HG03571 (cell line): ENCODE results near the gene UBL7.
"Not testable (repeated sequence)": the region's sequence is repeated elsewhere in the genome, so short reads cannot be mapped to it uniquely, and the experiment has no call there.

ENCODE experiments used
- ATAC-seq: cut with Tn5 transposase; IDR thresholded peaks from one replicate; pipeline ENCODE4 v1.9.1; 2021; ENCODE audit not compliant: unreplicated experiment

Gene UBL7, protein sequence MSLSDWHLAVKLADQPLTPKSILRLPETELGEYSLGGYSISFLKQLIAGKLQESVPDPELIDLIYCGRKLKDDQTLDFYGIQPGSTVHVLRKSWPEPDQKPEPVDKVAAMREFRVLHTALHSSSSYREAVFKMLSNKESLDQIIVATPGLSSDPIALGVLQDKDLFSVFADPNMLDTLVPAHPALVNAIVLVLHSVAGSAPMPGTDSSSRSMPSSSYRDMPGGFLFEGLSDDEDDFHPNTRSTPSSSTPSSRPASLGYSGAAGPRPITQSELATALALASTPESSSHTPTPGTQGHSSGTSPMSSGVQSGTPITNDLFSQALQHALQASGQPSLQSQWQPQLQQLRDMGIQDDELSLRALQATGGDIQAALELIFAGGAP

GRCh38 chr15:74460871-74461846, at the start of gene UBL7:
Gene UBL7 (minus strand): TSS chr15:74461160. CDS start chr15:74458867, 2,293 bp downstream.
- ATAC-seq = peak; percentile 77

DNA sequence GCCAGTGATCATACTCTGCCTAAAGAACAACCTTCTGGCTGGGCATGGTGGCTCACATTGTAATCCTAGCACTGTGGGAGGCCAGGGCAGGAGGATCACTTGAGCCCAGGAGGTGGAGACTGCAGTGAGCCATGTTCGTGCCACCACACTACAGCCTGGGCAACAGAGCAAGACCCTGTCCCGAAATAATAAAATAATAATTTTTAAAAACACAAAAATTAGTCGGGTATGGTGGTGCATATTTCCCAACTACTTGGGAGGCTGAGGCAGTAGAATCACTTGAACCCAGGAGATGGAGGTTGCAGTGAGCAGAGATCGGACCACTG, 45.5 kb upstream of the UBL7 start:
- ATAC-seq = no peak

DNA sequence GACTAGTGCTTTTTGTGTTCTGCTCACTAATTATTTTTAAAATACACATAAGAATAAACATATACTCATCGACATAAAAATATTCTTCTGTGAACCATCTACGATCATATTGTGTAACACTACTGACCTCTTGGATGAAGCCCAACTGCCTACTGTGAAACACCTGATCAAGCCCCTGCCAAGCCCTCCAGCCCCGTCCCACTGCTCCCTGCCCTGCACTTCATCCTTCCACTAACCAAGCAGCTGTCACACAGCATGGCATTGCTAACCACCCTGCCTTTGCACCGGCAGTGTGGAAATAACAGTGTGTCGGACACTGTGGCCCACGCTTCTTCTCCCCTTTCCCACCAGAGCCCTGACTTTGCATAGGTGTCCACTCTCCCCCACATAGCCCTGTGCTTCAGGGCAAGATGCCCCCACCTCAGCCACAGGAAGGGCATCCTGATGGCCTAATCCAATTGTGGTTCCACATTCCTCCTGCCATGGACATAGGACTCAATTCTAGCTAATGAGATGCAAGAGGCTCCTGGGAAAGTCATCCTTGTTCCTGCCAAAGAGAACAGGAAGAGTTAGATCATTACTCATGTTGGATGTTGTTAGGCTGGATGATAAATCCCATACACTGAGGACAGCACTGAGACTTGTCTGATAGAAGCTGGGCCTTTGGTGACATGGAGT, 45.0 kb upstream of the UBL7 start:
- ATAC-seq = no peak

- ATAC-seq = no peak
These were observed 43.9 kb upstream of the UBL7 start for GRCh38 chr15:74504836-74505235.

DNA sequence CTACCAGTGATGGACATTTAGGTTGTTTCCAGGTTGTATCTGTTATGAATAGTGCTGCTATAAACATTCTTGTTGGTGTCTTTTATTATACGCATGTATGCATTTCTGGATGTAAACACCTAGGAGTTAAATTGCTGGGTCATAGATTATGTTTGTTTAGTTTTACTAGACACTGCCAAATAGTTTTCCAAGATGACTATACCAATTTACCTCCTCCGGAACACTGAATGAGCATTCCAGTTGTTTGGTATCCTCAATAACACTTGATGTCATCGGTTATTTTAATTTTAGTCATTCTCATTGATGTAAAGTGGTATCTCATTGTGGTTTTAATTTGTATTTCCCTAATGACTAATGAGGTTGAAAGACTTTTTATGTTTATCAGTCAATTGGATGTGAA, 43.5 kb upstream of the UBL7 start:
- ATAC-seq = no peak

DNA sequence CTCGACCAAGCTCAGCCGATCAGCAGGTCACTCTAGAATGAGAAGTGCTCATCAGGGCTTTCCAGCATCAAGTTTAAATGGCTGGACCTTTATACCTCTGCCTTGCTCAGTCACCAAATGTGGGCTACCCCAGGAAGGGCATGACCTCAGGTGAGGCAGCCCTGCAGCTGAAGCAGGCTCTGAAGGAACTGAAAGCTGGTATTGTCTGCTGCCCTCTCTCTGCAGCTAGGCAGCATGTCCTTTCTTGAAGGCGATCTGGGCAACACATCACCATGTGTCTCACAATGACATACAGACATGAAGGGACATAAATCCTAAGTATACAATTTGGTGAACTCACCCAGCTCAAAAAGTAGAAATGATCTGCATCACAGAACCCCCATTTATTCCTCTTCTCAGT, 41.3 kb upstream of the UBL7 start:
- ATAC-seq = no peak

DNA sequence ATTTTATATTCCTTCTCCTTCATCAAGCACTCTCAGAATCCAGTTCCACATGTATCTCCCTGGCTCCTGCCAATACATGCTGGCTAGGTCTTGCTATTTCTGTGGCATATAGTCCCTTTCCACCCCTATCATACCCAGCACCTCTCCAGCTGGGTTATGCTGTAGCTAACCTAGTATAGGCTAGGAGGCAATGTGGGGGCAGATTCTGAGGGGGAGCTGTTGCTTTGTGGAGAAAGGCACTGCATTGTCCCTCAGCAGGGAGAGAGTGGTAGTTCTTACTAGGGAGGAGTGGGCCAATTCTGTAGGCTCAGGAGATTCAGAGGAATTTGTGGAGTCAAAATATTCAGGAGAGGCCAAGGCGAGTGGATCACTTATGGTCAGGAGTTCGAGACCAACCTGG, 39.4 kb upstream of the UBL7 start:
- no peak for ATAC-seq

DNA sequence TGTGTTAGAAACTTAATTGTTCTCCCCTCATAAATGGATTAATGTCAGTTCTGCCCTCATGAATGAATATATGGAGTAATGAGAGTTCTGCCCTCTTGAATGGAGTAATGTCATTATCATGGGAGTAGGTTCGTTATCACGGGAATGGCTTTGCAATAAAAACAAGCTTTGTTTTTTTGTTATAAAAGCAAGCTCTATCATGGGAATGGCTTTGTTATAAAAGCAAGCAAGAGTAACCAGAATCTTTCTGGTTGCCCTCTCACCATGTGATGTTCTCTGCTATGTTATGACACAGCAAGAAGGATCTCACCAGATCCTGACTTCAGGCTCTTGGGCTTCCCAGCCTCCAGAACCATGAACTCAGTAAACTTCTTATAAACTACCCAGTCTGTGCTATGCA, 38.4 kb upstream of the UBL7 start:
- ATAC-seq = no peak

DNA sequence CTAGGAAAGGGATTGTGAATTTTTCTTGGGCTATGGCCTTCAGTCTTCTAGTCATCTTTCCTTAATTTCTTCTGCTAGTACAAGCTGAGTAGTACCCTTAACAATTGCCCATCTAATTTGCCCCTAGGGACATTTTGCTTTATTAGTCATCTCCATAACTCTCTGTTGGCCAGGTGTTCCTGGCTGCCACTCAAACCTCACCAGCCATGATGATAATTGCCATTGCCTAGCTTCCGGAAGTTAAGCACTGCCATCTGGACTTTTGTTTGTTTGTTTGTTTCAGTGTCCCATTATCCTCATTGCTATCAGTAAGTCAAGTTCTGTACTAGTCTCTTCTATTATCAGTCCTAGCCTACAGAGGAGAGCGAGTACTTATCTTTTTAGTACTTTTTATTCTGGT, 36.6 kb upstream of the UBL7 start:
- ATAC-seq = no peak

- ATAC-seq = no peak
These were observed 35.7 kb upstream of the UBL7 start for GRCh38 chr15:74496648-74497047.

DNA sequence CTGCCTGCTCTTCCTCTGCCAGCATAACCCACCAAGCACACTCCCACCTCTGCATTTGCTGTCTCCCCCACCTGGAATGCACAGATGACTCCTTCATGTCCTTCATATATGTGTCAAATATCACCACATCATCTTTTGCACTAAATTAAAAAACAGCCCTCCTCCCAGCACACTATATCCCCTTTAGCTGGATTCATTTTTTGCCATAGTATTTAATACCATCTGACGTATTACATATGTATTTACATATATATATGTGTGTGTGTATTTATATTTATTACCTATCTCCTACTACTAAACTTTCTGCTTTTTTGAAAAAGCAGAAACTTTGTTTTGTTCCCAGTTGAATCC, 29.4 kb upstream of the UBL7 start:
- ATAC-seq = no peak

DNA sequence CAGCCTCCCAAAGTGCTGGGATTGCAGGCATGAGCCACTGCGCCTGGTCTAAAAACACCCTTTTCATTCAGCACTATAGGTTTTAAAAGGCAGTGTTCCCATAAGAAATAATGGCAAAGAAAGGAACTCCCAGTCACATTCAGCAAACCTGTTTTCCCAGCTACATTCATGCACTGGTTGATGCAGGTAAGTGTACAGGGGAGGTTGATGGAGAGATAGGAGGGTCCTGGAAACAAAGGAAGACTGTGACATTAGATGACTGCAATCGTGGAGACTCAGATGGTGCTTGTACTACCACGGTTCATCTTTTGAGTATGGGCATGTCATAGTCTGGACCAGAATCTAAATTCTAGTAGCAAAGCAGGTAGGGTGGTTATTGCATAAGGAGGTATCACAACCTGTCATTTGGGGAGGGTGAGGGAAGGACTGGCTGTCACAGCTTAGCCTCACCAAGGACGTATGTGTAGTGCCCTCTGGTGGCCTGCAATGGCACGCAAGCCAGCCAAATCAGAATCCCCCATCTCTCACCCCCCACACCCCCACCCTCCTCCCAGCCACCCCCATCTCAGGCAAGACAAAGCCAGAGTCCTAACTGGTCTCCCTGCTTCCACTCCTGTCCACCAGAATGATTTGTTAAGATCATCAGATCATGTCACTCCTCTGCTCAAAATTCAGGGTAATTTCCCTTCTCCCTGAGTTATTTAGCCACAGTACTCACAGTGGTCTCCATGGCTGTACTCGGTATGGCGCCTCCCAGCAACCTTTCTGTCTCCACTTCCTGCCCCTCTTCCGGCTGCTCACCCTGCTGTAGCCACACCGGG, 28.8 kb upstream of the UBL7 start:
- ATAC-seq = no peak

- ATAC-seq = no peak
These were observed 27.8 kb upstream of the UBL7 start for GRCh38 chr15:74488776-74489175.

GRCh38 chr15:74482661-74483060, 21.7 kb upstream of the UBL7 start:
- no peak for ATAC-seq

DNA sequence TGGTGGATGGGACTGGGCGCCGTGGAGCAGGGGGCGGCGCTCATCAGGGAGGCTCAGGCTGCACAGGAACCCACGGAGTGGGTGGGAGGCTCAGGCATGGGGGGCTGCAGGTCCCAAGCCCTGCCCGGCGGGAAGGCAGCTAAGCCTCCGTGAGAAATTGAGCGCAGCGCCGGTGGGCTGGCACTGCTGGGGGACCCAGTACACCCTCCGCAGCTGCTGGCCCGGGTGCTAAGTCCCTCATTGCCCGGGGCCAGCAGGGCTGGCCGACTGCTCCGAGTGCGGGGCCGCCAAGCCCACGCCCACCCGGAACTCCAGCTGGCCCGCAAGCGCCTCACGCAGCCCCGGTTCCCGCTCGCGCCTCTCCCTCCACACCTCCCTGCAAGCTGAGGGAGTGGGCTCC, 19.4 kb upstream of the UBL7 start:
- ATAC-seq = not testable (repeated sequence)

DNA sequence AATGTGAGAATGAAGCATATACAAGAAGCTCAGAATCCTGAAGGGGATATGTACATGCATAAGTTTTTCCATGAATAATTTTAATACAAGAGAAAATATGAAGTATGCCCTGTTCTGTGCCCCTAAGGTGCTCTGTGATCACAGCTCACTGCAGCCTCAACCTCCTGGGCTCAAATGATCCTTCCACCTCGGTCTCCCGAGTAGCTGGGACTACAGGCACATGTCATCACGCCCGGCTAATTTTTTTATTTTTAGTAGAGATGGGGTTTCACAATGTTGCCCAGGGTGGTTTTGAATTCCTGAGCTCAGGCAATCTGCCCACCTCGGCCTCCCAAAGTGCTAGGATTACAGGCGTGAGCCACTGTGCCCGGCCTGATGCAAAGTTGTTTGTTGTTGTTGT, 10.7 kb upstream of the UBL7 start:
- ATAC-seq = not testable (repeated sequence)

DNA sequence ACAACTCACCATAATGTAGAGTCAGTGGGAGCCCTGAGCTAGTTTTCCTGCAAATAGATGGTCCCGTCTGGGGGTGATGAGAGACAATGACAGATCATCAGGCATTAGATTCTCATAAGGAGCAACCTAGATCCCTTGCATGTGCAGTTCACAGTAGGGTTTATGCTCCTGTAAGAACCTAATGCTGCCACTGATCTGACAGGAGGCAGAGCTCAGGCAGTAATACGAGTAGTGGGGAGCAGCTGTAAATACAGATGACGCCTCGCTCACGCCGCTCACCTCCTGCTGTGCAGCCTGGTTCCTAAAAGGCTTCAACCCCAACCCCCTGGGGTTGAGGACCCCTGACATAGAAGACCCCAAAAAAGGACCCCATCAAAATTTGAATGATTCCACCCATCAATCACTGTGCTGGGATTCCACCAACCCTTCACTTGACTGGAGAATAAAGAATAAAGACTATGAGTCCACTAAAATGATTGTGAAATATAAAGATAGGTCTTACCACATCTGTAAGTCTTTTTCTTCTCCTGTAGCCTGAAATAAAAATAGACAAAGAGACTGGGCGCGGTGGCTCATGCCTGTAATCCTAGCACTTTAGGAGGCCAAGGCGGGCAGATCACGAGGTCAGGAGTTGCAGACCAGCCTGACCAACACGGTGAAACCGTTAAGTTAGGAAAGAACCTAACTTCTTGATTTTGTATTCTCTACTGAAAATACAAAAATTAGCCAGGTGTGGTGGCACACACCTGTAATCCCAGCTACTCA, 9.9 kb upstream of the UBL7 start:
- ATAC-seq = no peak

DNA sequence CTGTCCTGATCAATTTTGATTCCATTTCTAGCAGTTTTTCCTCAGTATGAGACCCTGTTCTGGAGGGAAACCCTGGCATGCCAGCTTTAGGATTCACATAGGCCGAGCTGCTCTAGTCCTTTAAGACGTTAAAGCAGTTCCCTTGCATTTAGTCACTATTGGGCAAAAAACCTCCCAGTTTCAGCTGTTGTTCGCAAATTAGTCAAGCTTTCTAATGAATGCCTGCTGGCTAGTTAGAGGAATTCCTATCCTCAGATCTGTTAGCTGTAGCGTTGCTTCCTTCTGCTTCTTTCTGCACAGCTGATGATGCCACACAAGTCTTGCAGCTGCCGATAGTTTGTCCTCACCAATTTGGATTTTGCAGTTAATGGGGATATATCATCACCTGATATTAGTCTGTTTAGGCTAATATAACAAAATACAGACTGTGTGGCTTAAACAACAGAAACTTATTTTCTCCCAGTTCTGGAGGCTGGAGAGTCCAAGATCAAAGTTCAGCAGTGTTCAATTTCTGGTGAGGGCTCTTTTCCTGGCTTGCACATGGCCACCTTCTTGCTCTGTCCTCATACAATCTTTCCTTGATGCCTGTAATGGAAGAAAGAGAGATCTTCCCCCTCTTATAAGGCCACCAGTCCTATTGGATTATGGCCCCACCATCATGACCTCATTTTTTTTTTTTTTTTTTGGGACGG, 7.5 kb upstream of the UBL7 start:
- ATAC-seq = no peak

DNA sequence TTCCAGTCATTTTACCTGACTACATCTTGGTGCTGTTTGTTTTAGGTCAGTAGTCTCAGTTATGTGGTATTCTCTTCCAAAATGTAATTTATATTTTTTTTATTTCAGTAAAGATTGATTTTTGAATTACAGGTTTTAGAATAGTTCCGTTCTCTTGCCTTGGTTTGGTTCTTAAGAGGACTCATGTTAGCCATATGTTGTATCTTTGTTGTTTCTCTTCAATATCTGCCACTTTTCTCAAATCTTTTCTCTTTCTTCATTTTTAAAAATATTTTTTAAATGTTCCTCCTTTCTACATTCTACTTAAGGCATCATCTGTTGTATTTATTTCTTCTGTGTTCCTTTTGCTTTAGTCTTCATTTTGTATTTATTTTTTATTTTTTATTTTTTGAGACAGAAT, 5.6 kb upstream of the UBL7 start:
- no peak for ATAC-seq

DNA sequence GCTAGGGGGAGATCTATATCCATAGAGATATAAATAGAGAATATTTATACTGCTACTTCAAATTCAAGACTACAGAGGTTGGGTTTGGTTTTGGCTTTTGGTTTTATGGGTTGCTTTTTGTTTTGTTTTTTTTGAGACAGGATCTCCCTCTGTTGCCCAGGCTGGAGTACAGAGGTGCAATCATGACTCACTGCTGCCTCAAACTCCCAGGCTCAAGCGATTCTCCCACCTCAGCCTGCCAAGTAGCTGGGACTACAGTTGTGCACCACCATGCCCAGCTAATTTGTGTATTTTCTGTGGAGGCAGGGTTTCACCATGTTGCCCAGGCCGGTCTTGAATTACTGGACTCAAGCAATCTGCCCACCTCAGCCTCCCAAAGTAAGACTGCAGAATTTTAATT, 3.9 kb upstream of the UBL7 start:
- no peak for ATAC-seq
